ENCODE data around the gene ADGRL3. TPM values are rescaled to one million over a fixed set of nuclear protein-coding genes. Genes with fewer than 3 reads are reported as not detected.
A peak's percentile ranks its signal among the peaks of the same experiment; 100 is the strongest.

Gene ADGRL3
- total and polyA plus RNA-seq, 2 donors (not counting 1 experiment from before 2014, with no cell fraction given), result under 0.01 to 0.05 TPM

- H2AFZ ChIP-seq (ENCODE audit: low read length), result no peak overlapping the region
Observed at GRCh38 chr4:61389640-61390039, 189.5 kb downstream of the ADGRL3 start.

GRCh38 chr4:61395754-61396153 is 195.6 kb downstream of the ADGRL3 start:
- H3K27me3 ChIP-seq (ENCODE audit: control insufficient read depth, insufficient read depth, low read length), result no peaks in the 10 kb centered on the region
- no peak overlapping the region for H3K27ac ChIP-seq (ENCODE audit: insufficient read depth, low read length)
- no peak for TF ChIP-seq EZH2 (IDR thresholded peaks at IDR 0.05; ENCODE audit: low read length, missing control alignments)
- no peak for TF ChIP-seq CTCF (conservative IDR thresholded peaks at IDR 0.05 in 1 of 2, IDR thresholded peaks at IDR 0.05 in 1 of 2; ENCODE audit: low read depth in 1 of 2, low read length in 2 of 2)
- DNase-seq (ENCODE audit: low read depth in 2 of 2), result no peak
- no peaks in the 10 kb centered on the region for H3K36me3 ChIP-seq (ENCODE audit: control insufficient read depth, insufficient read depth, low read length)
- no peak overlapping the region for H2AFZ ChIP-seq (ENCODE audit: low read length)
- no peaks in the 10 kb centered on the region for H3K9me3 ChIP-seq (ENCODE audit: control insufficient read depth, insufficient read depth, low read depth, low read length)
- H3K79me2 ChIP-seq (ENCODE audit: control insufficient read depth, insufficient read depth, low read length), result no peaks in the 10 kb centered on the region
- H4K20me1 ChIP-seq (ENCODE audit: control insufficient read depth, extremely low read depth, insufficient read depth, low read length), result no peaks in the 10 kb centered on the region
- H3K4me2 ChIP-seq (ENCODE audit: extremely low read depth, insufficient read depth, low read length), result no peak overlapping the region
- H3K4me1 ChIP-seq (ENCODE audit: control insufficient read depth, extremely low read depth, insufficient read depth, low read length), result no peaks in the 10 kb centered on the region
- no peak overlapping the region for H3K9ac ChIP-seq (ENCODE audit: insufficient read depth, low read length)
- no peak overlapping the region for H3K4me3 ChIP-seq (replicated peaks in 1 of 4; ENCODE audit: control extremely low read depth in 1 of 4, insufficient read depth in 1 of 4, low read depth in 3 of 4, low read length in 4 of 4)

More at GRCh38 chr4:61389640-61390039, 189.5 kb downstream of the ADGRL3 start:
- no peak for TF ChIP-seq EZH2 (IDR thresholded peaks at IDR 0.05; ENCODE audit: low read length, missing control alignments)
- Histone ChIP-seq H3K9me3 (ENCODE audit: control insufficient read depth, insufficient read depth, low read depth, low read length) (no peaks in the 10 kb centered on the region), H3K9ac (ENCODE audit: insufficient read depth, low read length) (no peak overlapping the region), H3K79me2 (ENCODE audit: control insufficient read depth, insufficient read depth, low read length) (no peaks in the 10 kb centered on the region), H3K36me3 (ENCODE audit: control insufficient read depth, insufficient read depth, low read length) (no peaks in the 10 kb centered on the region), H3K27me3 (ENCODE audit: control insufficient read depth, insufficient read depth, low read length) (no peaks in the 10 kb centered on the region), H4K20me1 (ENCODE audit: control insufficient read depth, extremely low read depth, insufficient read depth, low read length) (no peaks in the 10 kb centered on the region), H3K4me1 (ENCODE audit: control insufficient read depth, extremely low read depth, insufficient read depth, low read length) (no peaks in the 10 kb centered on the region), H3K27ac (ENCODE audit: insufficient read depth, low read length) (no peak overlapping the region), H3K4me2 (ENCODE audit: extremely low read depth, insufficient read depth, low read length) (no peak overlapping the region), H3K4me3 (replicated peaks in 1 of 4; ENCODE audit: control extremely low read depth in 1 of 4, insufficient read depth in 1 of 4, low read depth in 3 of 4, low read length in 4 of 4) (no peak overlapping the region)
- DNase-seq (ENCODE audit: low read depth in 2 of 2), result no peak

GRCh38 chr4:61397174-61397573 is 197.0 kb downstream of the ADGRL3 start:
- TF ChIP-seq EZH2 (IDR thresholded peaks at IDR 0.05; ENCODE audit: low read length, missing control alignments), result no peak
- no peak for TF ChIP-seq CTCF (conservative IDR thresholded peaks at IDR 0.05 in 1 of 2, IDR thresholded peaks at IDR 0.05 in 1 of 2; ENCODE audit: low read depth in 1 of 2, low read length in 2 of 2)
- no peaks in the 10 kb centered on the region for H3K79me2 ChIP-seq (ENCODE audit: control insufficient read depth, insufficient read depth, low read length)
- no peaks in the 10 kb centered on the region for H3K27me3 ChIP-seq (ENCODE audit: control insufficient read depth, insufficient read depth, low read length)
- no peak overlapping the region for H2AFZ ChIP-seq (ENCODE audit: low read length)
- H3K4me1 ChIP-seq (ENCODE audit: control insufficient read depth, extremely low read depth, insufficient read depth, low read length), result no peaks in the 10 kb centered on the region
- no peak overlapping the region for H3K4me3 ChIP-seq (replicated peaks in 1 of 4; ENCODE audit: control extremely low read depth in 1 of 4, insufficient read depth in 1 of 4, low read depth in 3 of 4, low read length in 4 of 4)
- H3K9me3 ChIP-seq (ENCODE audit: control insufficient read depth, insufficient read depth, low read depth, low read length), result no peaks in the 10 kb centered on the region
- no peaks in the 10 kb centered on the region for H4K20me1 ChIP-seq (ENCODE audit: control insufficient read depth, extremely low read depth, insufficient read depth, low read length)
- no peak overlapping the region for H3K27ac ChIP-seq (ENCODE audit: insufficient read depth, low read length)
- peak; percentile 69 to 75 for DNase-seq (ENCODE audit: low read depth in 2 of 2)
- no peak overlapping the region for H3K4me2 ChIP-seq (ENCODE audit: extremely low read depth, insufficient read depth, low read length)
- H3K9ac ChIP-seq (ENCODE audit: insufficient read depth, low read length), result no peak overlapping the region
- no peaks in the 10 kb centered on the region for H3K36me3 ChIP-seq (ENCODE audit: control insufficient read depth, insufficient read depth, low read length)
